Left colon (tissue), 2 donors: ENCODE data around the gene ZBTB7A. TPM values are rescaled to one million over a fixed set of nuclear protein-coding genes. Genes with fewer than 3 reads are reported as not detected.

Source experiments
- ATAC-seq: fragments of 200-7000 bp; cut with Tn5 transposase; one replicate; pipeline ENCODE4 v1.9.1; 2020; ENCODE audit warnings: mild to moderate bottlenecking, moderate library complexity
- DNase-seq, 2 donors: peaks; one replicate each; pipeline ENCODE4 v3.0.0-alpha.2; 2020
- intact Hi-C, 2 donors: fragments of 100-400 bp; cut with DNase I in 1 of 2; cut with micrococcal nuclease in 1 of 2; formaldehyde crosslinking; loops; one replicate each; pipeline versions ENCODE4 v1.11.2 to v1.14.0; 2022; cut with DNase I, micrococcal nuclease
- total RNA-seq, 2 donors: library from RNA; stranded (reverse); fragmentation: NEBNext Ultra II Directional; extraction: Animal tissue kit (Norgen Biotek cat#: 25700); gene quantifications; one replicate each; pipeline ENCODE4 v1.2.1, GENCODE V29; 2021
- donor health status: DM: no; HTN: no; CAD: no.
- donor health status: DM: yes; HTN: yes; CAD: no.

ZBTB7A gene
- total RNA-seq, 2 donors from 2014 or later = 110 to 124 TPM

GRCh38 chr19:4059891-4060620 is 6.6 kb downstream of the ZBTB7A start:
- DNase-seq = peak; percentile 89
- intact Hi-C loops = no loop called here
- ATAC-seq = peak; percentile 42

- ATAC-seq (peak; percentile 38), DNase-seq (peak; percentile 85 to 88)
- intact Hi-C loops = no loop called here
Measured at GRCh38 chr19:4059453-4059871, 7.2 kb downstream of the ZBTB7A start.

- intact Hi-C loops = no loop called here
- no peak for ATAC-seq
- peak in 1 of 2 donors; percentile 53 for DNase-seq
Measured at GRCh38 chr19:4058693-4059452, 7.8 kb downstream of the ZBTB7A start.

- peak; percentile 8 for ATAC-seq
- intact Hi-C loops = no loop called here
Measured at GRCh38 chr19:4057931-4058692, 8.6 kb downstream of the ZBTB7A start.

DNA sequence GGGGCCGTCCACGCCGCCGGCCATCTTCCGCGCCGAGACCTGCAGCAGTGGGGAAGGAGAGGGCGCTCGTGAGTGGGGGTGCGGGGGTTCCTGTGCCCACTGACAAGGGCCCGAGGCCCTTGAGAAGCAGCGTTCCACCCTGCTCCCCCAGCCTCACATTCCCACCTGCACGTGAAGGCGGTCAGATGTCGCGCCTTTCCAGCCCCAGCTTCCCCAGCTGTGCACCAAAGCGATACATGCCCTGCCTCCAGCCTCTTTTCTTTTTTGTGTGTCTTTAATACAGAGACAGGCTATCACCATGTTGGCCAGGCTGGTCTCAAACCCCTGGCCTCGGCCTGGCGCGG is 11.5 kb downstream of the ZBTB7A start:
- DNase-seq (no peak), ATAC-seq (no peak)
- intact Hi-C loops = no loop called here

More at GRCh38 chr19:4057931-4058692, 8.6 kb downstream of the ZBTB7A start:
- peak; percentile 75 to 90 for DNase-seq

GRCh38 chr19:4054441-4055208 is 12.1 kb downstream of the ZBTB7A start:
- ATAC-seq (no peak), DNase-seq (no peak)
- intact Hi-C loops = no loop called here

GRCh38 chr19:4053423-4054324 is 13.0 kb downstream of the ZBTB7A start:
- intact Hi-C loops = no loop called here
- DNase-seq (peak in 1 of 2 donors; percentile 72), ATAC-seq (peak; percentile 18)

GRCh38 chr19:4052993-4053422 is 13.7 kb downstream of the ZBTB7A start:
- intact Hi-C loops = no loop called here
- DNase-seq (peak; percentile 80 to 82), ATAC-seq (peak; percentile 46)

DNA sequence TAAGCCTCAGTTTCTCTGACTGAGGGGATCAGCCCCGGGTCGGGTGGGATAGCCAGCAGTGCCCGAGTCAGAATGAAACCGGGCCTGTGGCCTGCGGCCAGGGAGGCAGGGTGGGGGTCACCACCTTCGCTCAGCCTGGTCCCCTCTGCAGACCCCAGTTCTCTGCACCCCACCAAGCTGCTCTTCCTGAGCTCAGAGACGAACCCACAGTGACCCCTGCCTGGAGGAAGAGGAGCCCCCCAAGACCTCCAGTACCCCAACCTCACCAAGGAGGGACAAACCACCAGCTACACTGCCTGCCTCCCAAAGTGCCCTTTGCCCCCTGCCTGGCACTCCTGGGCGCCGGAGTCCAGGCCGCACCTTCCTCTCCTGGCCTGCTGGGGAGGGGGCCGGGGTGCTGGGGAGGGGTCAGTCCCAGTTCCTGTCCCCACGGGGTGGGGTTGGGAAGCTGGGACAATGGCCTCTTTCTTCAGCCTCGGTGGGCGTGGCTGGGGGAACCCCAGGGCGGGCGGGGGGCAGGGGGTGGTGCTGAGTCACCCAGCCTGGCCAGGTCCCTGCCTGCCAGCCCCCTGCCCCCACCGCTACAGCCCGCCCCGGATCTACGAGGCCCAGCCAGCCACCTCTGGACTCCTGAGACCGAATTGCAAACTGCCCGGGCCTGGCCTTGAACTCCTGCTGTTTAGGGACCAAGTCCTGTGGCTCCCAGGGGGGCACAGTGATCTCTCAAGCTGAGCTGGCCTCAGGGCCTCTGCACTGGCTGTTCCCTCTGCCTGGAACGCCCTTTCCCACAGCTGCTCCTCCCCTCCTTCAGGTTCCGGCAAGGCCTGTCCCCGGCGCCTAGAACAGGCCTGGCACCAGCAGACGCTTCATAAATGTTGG is 14.3 kb downstream of the ZBTB7A start:
- DNase-seq (peak; percentile 92 to 95), ATAC-seq (peak; percentile 68)
- intact Hi-C loops = no loop called here

DNA sequence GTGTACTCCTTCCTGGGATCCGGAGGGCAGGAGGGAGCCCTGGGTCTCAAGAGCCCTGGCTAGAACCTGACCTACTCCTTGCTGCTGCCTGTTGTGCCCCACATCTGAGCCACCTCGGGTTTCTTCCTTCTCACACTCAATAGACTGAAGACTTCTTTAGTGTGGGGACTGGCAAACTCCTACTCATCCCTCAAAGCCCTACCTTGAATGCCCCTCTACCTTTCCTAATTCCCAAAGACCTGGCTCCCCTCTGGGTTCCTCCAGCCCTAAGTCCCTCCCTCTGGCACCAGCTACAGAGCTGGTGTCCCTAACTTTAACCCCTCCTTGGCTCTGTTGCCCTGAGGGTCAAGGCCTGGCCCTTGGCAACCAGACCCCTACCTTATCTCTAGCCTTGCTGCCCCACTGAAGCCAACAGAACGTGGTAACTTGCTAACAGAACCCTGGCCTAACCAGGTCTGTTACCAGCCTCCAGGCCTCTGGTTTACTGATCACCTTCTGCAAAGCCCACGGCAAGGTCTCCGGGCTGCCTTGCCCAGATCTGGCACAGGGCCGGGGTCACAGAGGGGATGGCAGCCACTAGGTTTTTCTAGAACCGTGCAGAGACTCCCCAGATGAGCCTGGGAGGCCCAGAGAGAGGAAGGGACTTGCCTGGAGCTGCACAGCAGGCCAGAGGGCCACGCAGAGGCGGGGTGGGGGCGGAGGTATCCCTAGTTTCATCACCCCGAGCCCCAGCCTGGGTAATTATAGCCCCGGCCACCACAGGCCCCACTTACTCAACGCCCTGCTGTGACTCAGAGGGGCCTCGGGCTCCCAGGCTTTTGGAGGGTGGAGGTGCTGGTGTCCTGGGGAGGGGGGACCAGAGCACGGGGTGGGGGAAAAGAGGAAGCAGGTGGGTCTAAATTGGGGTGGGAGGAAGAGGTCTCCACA is 15.3 kb downstream of the ZBTB7A start:
- intact Hi-C loops = no loop called here
- peak; percentile 3 for ATAC-seq
- DNase-seq = peak; percentile 48 to 59

DNA sequence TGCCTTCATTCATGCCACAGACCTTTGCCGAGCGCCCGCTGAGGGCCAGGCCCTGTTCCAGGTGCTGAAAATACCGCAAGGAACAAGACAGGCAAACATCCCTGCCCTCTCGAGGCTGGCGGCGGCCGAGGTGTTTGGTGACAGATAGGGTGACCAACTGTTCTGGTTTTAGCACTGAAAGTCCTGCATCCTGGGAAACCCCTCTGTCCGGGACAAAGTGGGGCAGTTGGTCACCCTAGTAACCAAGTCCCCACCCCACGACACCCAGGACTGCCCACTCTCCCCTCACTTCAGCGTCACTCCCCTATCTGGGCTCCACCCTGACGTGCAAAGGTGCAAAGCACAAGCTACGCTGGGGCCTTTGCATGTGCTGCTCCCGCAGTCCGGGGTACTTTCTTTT is 17.3 kb downstream of the ZBTB7A start:
- intact Hi-C loops = no loop called here
- DNase-seq (no peak), ATAC-seq (no peak)

DNA sequence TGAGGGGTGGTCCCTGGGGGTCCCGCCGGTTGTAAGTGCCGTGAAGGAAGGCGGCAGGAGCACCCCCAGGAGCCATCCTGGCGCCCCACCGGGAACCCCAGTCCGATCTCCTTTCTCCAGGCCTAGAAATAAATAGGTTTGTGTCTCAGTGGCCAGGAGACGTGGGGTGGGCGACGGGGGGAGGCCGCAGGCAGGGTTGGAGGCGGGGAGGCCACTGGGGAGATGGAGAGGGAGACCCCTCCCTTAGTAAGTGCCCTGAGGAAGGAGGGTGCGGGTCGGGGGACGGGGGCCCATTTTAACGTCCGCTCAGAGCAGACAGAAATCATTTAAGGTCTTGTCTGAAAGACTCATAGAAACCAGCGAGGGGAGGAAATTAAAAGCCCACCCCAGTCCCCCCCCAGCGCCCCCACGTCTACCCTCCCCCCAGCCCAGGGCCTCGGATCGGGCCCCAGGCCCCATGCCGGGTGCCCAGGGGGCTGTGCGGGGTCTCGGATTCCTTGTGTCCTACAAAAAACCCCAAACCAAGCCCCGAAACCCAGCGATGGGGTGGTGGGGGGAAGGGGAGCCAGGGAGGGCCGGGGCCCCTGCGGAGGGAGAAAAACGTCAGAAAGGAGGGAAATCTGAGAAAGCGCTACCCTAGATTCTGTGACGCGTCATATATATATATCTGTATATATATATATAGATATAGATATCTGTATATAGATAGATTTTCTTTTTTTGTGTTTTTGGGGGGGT is 19.6 kb downstream of the ZBTB7A start:
- no peak for DNase-seq
- intact Hi-C loops = no loop called here
- no peak for ATAC-seq

DNA sequence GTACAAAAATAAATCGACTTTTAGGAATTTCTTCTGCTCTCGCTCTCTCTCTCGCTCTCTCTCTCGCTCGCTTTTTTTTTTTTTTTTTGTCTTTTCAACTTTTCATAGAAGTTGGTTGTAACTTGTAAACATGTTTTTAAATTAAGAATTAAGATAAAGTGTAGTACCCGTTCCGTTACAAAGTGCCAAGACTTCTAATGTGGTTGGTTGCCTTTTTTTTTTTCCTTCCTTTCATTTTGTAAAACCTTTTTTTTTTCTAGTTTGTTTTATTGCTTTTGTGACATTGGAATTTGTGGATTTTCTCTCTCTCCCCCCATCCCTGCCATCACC is 20.4 kb downstream of the ZBTB7A start:
- ATAC-seq = no peak
- intact Hi-C loops = no loop called here

DNA sequence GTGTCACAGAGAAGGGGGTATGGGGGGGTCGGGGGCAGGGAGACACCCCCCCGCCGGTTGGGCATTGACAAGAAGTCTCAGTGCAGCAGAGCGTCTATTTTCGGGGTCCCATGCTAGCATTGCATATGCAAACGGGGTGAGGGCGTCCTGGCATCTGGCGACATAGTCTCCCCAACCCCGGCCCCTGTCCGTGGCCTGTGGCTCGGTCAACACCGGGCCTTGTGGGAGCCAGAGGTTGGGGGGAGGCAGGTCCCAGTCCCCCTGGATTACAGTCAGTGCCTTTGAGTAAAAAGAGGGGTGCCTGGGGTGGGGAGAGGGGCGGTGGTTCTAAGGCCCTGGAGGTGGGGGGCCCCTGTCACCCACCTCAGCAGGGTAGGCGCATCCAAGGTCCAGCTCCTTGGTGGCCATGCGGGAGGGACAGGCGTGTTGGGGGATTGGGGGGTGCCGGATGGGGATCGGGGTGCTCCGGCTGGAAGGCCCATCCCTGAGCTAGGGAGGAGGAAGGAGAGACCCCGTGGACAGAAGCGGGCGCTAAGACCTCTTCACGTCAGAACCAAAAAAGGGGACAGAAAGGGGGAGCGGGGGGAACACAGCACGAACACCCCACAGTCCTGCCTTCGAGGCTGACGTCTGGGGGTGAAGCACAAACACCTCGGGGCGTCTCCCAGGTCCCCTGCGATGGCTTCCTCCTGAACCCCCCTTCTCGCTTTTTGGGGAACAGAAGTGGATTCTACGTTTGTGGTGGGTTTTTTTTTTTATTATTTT is 20.9 kb downstream of the ZBTB7A start:
- DNase-seq (no peak), ATAC-seq (no peak)
- intact Hi-C loops = no loop called here

More for the DNA sequence above, 20.4 kb downstream of the ZBTB7A start:
- DNase-seq = no peak
